ENCODE data around the gene ZMYND8.

GRCh38 chr20:47191074-47191673, 165.3 kb downstream of the ZMYND8 start:
- TF ChIP-seq POLR2AphosphoS5 (IDR thresholded peaks at IDR 0.05; ENCODE audit: low read depth, low read length), result no peak
- TF ChIP-seq CTCF (IDR thresholded peaks at IDR 0.05 in 2 of 3, conservative IDR thresholded peaks at IDR 0.05 in 1 of 3; ENCODE audit: borderline replicate concordance in 1 of 3, insufficient read depth in 1 of 3, low read depth in 2 of 3, low read length in 2 of 3), result no peak
- TF ChIP-seq REST (IDR thresholded peaks at IDR 0.05; ENCODE audit: low read depth), result no peak
- TF ChIP-seq EGR1 (IDR thresholded peaks at IDR 0.05; ENCODE audit: low read depth), result no peak
- no peak for TF ChIP-seq POLR2A (IDR thresholded peaks at IDR 0.05; ENCODE audit: borderline replicate concordance, extremely low read depth, insufficient read depth, insufficient read length)
- TF ChIP-seq SIN3A (IDR thresholded peaks at IDR 0.05; ENCODE audit: low read depth), result no peak
- no peak for TF ChIP-seq JUND (IDR thresholded peaks at IDR 0.05)
- no peak for TF ChIP-seq EZH2phosphoT487 (IDR thresholded peaks at IDR 0.05; ENCODE audit: borderline replicate concordance)

All from HCT116 (cell line).